ENCODE results near the gene P2RY6. TPM values are rescaled to one million over a fixed set of nuclear protein-coding genes. Genes with fewer than 3 reads are reported as not detected.

Gene P2RY6
- total and polyA plus RNA-seq, 7 donors, result 1.2 to 5.5 (median 2.5) TPM; not detected in 1

GRCh38 chr11:73323464-73323863 lies 51.3 kb downstream of the P2RY6 start:
- H3K4me1 ChIP-seq, result peaks cover 3 to 100% (median 100%) of the 10 kb centered on the region in 4 donors
- H3K27me3 ChIP-seq, result no peaks in the 10 kb centered on the region
- DNase-seq, result peak; percentile 94
- H3K9me3 ChIP-seq, result no peaks in the 10 kb centered on the region
- TF ChIP-seq POLR2AphosphoS5 (IDR thresholded peaks at IDR 0.05) (peak in 3 of 4 donors; percentile 15 to 53 (median 24)), EP300 (IDR thresholded peaks at IDR 0.05) (no peak)
- peak overlapping the region in 1 of 4 donors; percentile 4 for H3K4me3 ChIP-seq
- peak overlapping the region; percentile 94 to 100 (median 98) for H3K27ac ChIP-seq
- WGBS, 2 donors, result 59 to 69% methylated on average over 14 of the region's 14 CpGs
- no peaks in the 10 kb centered on the region for H3K36me3 ChIP-seq
- intact Hi-C loops (cut with DNase I), result no loop called here

GRCh38 chr11:73324116-73324515 lies 52.0 kb downstream of the P2RY6 start:
- Histone ChIP-seq H3K4me1 (peaks cover 0 to 100% (median 97%) of the 10 kb centered on the region in 4 donors), H3K9me3 (no peaks in the 10 kb centered on the region), H3K27ac (peak overlapping the region; percentile 94 to 100 (median 98)), H3K36me3 (no peaks in the 10 kb centered on the region), H3K4me3 (no peak overlapping the region), H3K27me3 (no peaks in the 10 kb centered on the region)
- DNase-seq, result peak; percentile 69
- 68% methylated on average over 9 of the region's 9 CpGs for WGBS, 2 donors
- TF ChIP-seq, protein P1, sequence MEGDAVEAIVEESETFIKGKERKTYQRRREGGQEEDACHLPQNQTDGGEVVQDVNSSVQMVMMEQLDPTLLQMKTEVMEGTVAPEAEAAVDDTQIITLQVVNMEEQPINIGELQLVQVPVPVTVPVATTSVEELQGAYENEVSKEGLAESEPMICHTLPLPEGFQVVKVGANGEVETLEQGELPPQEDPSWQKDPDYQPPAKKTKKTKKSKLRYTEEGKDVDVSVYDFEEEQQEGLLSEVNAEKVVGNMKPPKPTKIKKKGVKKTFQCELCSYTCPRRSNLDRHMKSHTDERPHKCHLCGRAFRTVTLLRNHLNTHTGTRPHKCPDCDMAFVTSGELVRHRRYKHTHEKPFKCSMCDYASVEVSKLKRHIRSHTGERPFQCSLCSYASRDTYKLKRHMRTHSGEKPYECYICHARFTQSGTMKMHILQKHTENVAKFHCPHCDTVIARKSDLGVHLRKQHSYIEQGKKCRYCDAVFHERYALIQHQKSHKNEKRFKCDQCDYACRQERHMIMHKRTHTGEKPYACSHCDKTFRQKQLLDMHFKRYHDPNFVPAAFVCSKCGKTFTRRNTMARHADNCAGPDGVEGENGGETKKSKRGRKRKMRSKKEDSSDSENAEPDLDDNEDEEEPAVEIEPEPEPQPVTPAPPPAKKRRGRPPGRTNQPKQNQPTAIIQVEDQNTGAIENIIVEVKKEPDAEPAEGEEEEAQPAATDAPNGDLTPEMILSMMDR (IDR thresholded peaks at IDR 0.05), result no peak
- TF ChIP-seq EP300 (IDR thresholded peaks at IDR 0.05), result no peak
- no peak for TF ChIP-seq POLR2AphosphoS5 (IDR thresholded peaks at IDR 0.05)
- no peak for TF ChIP-seq POLR2A (IDR thresholded peaks at IDR 0.05)
- intact Hi-C loops (cut with DNase I), result no loop called here

GRCh38 chr11:73324665-73325035 lies 52.5 kb downstream of the P2RY6 start:
- Histone ChIP-seq H3K4me1 (peaks cover 0 to 98% (median 95%) of the 10 kb centered on the region in 4 donors), H3K9me3 (no peaks in the 10 kb centered on the region), H3K36me3 (no peaks in the 10 kb centered on the region), H3K27me3 (no peaks in the 10 kb centered on the region), H3K27ac (peak overlapping the region; percentile 94 to 100 (median 98)), H3K4me3 (no peak overlapping the region)
- TF ChIP-seq, protein P1 (IDR thresholded peaks at IDR 0.05), result no peak
- TF ChIP-seq POLR2A (IDR thresholded peaks at IDR 0.05) (no peak), POLR2AphosphoS5 (IDR thresholded peaks at IDR 0.05) (no peak), EP300 (IDR thresholded peaks at IDR 0.05) (no peak)
- intact Hi-C loops (cut with DNase I), result no loop called here
- WGBS, 2 donors, result 84 to 93% methylated on average over 2 of the region's 2 CpGs
- DNase-seq, result no peak

DNA sequence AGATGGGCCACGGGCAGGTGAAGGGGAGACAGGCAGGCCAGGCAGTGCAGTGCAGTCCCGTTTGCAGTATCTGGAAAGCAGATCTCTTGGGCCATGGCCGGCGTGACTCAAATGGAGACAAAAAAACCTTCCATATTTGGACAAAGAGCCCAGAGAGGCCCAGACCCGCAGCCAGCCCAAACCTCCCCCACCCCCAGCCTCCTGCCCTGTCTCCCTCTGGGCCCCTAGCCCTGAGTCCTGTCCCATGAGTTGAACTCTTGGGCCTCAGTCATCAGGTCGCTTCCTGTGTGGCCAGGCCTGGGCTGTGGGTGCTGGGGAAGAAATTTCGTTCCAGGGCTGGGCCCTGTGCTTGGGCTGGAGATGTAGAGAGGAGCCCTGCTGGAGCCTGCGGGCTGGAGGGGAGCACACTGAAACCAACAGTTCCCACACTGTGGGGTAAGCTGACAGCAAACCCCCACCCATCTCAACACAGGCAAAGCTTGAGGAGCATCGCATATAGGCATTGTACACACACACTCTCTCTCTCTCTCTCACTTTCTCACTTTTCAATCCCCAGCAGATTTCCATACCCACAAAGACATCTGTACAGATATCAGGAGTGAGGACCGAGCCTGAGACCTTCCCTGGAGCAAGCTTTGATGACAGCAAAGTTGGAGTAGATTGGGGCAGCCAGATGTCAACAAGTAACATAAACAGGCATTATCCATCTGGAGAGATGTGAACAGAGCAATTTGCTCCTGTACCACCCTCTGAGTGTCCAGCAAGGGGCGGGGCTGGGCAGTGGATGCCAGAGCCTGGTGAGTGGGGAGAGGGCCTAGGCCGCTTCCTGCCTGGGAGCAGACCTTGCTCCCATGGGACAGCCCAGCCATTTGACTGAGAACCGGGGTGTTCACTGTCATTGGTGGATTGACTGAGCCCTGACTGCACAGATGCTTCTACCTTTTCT lies 53.2 kb downstream of the P2RY6 start:
- WGBS, 2 donors, result 71 to 86% methylated on average over 13 of the region's 13 CpGs
- H3K27me3 ChIP-seq, result no peaks in the 10 kb centered on the region
- no peaks in the 10 kb centered on the region for H3K9me3 ChIP-seq
- peak overlapping the region; percentile 94 to 100 (median 98) for H3K27ac ChIP-seq
- DNase-seq, result peak; percentile 83
- H3K36me3 ChIP-seq, result no peaks in the 10 kb centered on the region
- H3K4me1 ChIP-seq, result peaks cover 0 to 98% (median 95%) of the 10 kb centered on the region in 4 donors
- H3K4me3 ChIP-seq, result no peak overlapping the region
- intact Hi-C loops (cut with DNase I), result no loop called here
- TF ChIP-seq POLR2A (IDR thresholded peaks at IDR 0.05), result no peak
- TF ChIP-seq, protein P1 (IDR thresholded peaks at IDR 0.05), result no peak
- TF ChIP-seq POLR2AphosphoS5 (IDR thresholded peaks at IDR 0.05), result peak in 1 of 4 donors; percentile 52
